GOT3 (cell line): ENCODE data around the gene CFAP20DC.
"Not testable (repeated sequence)": the region's sequence is repeated elsewhere in the genome, so short reads cannot be mapped to it uniquely, and the experiment has no call there.

Experiments used
- DNase-seq: peaks from one replicate; lab custom pipeline; 2025; ENCODE audit warnings: mixed read lengths; lab: John Stamatoyannopoulos, UW

CFAP20DC gene

GRCh38 chr3:58737644-58738043, 312.2 kb downstream of the CFAP20DC start:
- no peak for DNase-seq

GRCh38 chr3:58731673-58732072, 318.2 kb downstream of the CFAP20DC start:
- DNase-seq: no peak

DNA sequence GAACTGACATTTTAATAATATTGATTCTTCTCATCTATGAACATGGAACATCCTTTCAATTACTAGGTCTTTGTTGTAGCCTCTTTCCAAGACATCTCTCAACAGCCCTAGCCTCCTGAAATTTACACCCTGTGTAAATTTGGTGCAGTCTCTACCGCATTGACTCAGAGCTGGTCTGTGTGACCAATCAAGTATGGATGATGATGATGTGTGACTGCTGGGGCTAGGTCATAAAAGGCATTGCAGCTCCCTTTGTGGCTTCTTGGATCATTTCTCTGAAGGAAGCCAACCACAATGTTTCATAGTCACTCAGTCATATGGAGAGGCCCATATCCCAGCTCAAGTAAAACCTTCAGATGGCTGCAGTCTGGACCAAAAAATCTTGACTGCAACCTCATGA, 321.1 kb downstream of the CFAP20DC start:
- no peak for DNase-seq

DNA sequence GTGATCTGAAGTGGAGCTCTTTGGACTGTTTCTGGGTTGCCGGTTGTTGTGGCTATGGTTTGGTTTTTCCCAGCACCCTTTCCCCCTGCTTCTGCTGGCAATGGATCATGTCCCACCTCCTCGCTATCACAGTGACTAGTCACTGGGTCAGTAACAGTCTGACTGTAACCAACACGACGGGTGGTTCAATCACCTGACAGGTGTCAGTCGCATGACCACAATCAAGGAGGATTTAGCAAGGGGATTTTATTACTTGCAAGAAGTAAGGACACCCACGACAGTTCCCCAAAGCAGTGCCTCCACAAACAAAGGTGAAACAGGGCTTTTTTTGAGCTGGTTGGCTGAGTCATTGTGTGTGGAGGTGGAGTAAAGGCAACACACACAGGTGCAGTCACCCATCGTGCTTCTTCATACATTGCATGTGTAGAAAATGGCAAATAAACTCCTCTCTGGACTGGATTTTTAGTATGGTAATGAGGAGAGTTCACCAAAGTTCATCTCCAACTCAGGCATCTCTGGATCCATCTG, 324.4 kb downstream of the CFAP20DC start:
- no peak for DNase-seq

DNA sequence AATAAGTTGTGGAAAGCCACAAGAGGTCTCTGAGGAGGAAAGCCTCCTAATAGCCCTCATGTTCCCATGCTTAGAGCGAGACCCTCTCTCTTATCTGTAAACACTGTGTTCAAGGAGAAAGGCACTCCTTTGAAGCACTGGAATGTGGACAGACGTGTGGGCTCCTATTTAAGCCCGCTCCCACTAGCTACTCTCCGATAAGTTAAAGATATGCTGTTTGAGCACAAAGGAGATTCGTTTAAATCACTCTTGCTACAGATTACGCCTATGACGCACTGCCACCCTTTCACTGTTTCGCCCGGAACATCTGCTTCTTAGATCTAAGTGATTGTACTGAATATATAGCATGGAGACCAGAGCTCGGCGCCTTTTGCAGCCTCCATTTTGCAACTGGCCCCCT, 325.5 kb downstream of the CFAP20DC start:
- DNase-seq: no peak

DNA sequence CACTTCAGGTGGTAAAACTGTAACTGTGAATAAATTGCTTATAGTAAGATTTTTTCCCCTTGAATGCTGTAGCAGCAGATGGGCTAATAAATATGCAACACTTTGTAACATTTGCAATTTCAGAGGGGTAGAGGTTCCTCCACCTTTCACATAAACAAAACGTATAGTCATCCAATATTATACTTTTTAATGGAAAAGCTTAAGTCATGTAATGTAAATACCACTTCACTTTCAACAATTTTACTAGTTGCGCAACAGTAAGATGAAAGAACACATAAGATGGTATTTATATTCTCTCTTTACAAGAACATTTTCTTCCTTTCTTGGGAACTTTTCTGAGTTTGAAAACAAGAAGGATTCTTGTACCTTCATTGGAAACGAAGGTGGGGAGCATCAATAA, 326.7 kb downstream of the CFAP20DC start:
- DNase-seq: no peak

DNA sequence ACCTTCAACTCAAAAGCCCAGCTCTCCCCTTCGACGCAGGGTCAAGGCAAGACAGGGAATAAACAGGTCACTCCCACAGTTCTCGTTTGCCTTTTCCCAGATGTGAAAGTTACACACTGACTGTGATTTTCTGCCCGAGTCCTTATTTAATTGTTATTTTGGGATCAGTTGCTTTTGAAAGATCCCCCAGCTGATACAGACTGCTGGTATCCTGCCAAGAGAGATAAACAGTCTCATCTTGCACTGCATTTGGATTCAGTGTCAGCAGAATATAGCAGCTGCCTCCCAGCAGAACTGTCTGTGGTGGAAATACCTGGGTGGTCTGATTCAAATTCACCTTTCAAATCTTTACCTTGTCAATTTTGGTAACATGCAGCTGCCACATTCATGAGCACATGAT, 327.3 kb downstream of the CFAP20DC start:
- DNase-seq: no peak

DNA sequence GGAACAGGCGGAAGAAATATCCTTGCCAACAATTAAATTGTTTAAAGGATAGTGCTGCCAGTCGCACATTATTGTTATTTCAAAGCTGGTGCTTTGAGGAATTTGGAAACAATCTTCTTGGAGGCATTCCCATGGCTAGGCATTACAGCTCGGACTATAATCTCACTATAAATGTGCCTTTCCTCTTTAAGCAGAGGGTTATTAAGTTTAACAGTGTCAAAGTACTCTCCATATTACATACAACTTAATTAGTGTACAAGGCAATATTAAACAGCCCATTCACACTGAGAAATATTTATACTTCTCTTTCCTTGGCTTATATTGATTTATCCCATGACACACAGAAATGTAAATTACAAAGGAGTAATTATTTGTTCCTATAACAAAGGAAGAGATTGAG, 329.3 kb downstream of the CFAP20DC start:
- DNase-seq: no peak

GRCh38 chr3:58719684-58720083, 330.1 kb downstream of the CFAP20DC start:
- DNase-seq: no peak

DNA sequence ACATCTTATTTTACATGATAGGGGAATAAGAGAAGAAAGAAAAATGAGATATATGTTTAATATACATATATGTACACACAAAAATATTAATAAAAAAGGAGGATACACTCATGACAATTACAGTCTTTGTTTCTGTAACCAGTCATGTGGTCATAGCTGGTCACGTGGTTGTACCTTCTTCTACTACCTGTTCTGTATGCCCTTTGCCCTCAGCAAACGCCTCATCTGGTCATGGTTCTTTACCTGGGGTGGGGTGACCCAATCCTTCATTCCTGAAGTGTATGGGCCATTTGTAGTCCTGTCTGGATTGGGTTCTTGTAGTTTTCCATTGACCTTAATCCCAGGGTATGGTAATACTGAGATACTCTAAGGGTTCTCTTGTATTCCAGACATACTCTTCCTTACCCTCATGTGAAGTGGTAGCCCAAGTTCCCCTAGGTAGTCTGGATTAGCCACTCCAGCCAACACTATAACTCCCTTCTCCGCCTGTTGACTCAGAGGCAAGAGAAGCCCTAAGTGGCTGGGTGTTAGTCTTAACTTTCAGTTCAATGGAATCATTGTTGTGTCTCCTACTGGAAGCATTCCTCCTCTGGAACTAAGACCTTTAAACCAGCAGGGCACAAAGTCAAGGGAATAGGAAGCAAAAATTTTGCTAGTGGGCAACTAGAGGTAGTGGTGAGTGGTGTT, 336.0 kb downstream of the CFAP20DC start:
- DNase-seq: no peak

- no peak for DNase-seq
These were observed 338.0 kb downstream of the CFAP20DC start for GRCh38 chr3:58711871-58712270.

- not testable (repeated sequence) for DNase-seq
These were observed 340.8 kb downstream of the CFAP20DC start for GRCh38 chr3:58708983-58709382.

DNA sequence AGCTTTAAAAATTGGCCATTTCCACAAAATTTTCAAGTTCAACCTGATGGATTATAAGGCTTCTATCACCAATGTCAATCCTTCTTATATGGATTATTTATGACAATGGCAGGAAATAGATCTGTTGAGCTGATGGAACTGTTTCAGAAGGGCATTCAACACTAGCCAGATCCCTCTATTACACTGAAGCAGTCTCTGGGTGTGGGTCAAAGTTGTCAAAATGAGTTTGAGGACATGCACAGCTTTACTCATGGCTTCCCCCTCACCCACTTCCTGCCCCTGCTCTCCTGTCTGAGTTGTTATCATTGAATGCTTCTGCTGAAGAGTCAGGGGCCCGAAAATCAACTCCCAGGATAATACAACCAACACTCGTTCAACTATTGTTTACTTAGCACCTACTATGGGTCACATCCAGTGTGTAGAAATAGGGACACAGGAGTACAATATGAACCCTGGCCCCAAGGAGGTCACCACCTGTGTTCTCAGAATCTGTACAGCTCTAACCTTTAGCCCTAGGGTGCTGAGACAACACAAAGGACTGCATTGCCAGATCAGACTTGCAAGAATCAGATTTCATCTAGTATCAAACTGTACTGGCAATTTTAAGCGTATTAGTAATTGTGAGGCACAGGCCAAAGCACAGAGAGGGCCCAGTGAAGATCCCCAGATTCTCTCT, 341.6 kb downstream of the CFAP20DC start:
- DNase-seq: no peak

- DNase-seq: no peak
These were observed 342.4 kb downstream of the CFAP20DC start for GRCh38 chr3:58707390-58707930.

DNA sequence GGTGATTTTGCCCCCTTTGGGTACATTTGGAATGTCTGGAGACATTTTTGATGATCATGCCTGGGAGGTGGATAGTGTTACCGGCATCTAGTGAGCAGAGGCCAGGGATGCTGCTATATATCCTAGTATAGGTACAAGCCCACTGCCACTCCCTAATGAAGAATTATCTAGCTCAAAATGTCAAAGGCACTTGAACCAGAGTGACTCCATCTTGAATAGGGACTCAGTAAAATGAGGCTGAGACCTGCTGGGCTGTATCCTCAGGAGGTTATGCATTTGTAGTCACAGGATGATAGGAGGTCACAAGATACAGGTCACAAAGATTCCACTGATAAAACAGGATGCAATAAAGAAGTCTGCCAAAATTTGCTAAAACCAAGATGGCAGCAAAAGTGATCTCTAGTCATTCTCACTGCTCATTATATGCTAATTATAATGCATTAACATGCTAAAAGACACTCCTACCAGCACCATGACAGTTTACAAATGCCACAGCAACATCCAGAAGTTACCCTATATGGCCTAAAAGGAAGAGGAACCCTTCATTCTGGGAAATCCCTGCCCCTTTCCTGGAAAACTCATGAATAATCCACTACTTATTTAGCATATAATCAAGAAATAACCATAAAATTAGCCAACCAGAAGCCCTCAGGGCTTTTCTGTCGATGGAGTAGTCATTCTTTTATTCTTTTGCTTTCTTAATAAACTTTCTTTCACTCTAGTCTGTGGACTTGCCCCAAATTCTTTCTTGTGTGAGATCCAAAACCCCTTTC, 343.2 kb downstream of the CFAP20DC start:
- DNase-seq: no peak

- DNase-seq: no peak
These were observed 345.1 kb downstream of the CFAP20DC start for GRCh38 chr3:58704745-58705144.

- DNase-seq: not testable (repeated sequence)
These were observed 345.5 kb downstream of the CFAP20DC start for GRCh38 chr3:58704304-58704703.

- DNase-seq: no peak
These were observed 351.6 kb downstream of the CFAP20DC start for GRCh38 chr3:58698246-58698645.

GRCh38 chr3:58697561-58697960, 352.3 kb downstream of the CFAP20DC start:
- no peak for DNase-seq

GRCh38 chr3:58696813-58697212, 353.0 kb downstream of the CFAP20DC start:
- not testable (repeated sequence) for DNase-seq

DNA sequence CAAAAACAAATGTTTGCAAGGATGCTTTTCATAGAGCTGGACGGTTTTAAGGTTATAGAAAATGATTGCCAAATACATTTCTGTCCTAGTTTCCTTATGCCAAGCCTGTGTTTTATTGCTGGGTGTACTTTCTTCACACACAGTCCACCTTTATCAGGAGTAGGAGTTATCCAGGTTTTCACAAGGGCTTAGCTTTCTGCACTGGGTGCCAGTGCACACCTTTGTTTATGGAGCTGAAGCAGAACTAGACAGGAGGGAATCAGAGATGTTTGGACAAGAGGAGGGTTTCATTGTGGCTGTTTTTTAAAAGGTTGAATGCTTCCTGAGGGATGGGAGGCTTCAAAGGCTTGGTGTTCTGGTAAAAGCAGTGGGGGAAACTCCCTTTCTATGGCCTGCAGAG, 353.7 kb downstream of the CFAP20DC start:
- no peak for DNase-seq

GRCh38 chr3:58695284-58695683, 354.5 kb downstream of the CFAP20DC start:
- DNase-seq: not testable (repeated sequence)
